CD4-positive, alpha-beta T cell treated with Interleukin-21 for 1 hour (primary cell): ENCODE measurements around the gene STARD5.

Source experiments
- DNase-seq: peaks from one replicate; pipeline ENCODE4 v3.0.0-alpha.2; 2020

STARD5 gene

DNA sequence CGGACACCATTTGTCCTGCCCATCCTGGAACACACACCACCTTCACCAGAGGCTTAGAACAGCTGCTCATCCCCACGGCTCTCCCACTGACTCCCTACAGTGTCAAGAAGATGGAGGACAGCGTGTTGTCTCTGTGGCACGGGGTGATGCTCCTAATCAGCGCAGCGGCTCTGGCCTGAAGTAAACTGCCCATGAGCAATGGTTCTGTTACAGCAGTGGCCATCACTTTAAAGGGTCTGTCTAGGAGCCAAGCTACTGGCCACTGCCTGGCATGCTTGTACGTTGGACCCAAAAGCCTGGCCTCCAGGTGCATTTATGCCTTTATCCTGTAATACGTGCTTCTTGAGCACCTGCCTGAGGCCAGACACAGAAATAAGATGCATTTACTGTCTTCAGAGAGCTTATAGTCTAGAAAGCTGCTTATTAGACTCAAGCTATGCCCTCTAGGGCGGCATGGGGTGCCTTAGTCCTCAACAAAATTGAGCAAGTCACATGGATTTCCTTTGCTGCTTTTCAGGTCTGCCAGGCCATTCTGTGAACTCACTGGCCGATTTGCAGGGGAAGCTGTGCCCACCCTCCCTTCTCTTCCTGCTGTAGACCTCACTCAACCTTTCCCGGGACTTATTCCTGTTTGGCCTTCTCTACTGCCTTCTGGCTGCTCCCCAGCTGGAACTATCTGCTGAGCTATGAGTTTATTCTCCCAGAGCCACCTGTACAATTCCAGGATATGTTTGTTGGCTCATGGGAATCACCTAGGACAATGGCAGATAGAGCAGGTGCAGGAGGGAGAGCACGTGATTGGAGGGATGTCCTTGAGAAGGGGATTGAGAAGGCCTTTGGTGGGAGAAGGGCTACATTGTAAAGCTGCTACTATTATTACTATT, 51.9 kb downstream of the STARD5 start:
- no peak for DNase-seq

DNA sequence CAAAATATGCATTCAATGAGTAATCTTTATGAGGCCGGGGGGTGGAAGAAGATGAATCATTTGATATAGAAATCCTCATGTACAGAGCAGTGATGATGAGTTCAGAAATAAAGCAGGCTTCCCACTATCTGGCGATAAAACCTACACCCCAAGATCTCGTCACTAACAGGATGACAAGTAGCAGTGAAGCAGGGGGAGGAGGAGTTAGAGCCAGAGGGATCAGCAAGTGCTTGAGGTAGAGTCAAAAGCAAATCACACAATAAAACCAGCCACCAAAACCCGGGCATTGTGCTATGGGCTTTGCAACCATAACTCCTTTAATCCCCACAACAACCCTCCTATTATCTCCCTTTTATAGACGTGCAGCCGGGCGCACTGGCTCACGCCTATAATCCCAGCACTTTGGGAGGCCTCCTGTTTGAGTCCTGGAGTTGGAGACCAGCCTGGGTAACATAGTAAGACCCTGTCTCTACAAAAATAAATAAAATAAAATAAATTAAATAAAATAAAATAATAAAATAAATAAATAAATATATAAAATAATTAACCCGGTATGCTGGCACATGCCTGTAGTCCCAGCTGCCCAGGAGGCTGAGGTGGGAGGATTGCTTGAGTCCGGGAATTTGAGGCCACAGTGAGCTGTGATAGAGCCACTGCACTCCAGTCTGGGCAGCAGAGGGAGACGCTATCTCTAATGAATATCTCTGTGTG, 53.0 kb downstream of the STARD5 start:
- DNase-seq = no peak

DNA sequence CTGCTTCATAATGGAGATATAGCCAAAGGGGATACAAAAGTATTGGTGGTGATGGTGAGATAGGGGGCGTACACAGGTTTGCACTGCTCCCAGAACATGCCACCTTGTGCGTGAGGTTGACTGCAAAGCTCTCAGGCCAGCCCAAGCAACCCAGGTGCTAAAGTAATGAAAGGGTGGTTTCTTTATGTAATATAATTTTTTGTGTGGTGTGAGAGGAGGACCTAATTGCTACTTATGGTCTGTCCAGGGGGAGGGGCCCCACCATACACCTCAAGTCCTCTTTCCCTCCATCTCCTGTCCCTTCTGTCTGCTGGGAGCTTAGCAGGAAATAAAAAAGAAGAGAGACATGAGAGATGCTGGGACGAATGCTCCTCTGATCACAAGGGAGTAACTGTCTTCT, 53.8 kb downstream of the STARD5 start:
- DNase-seq = no peak

DNA sequence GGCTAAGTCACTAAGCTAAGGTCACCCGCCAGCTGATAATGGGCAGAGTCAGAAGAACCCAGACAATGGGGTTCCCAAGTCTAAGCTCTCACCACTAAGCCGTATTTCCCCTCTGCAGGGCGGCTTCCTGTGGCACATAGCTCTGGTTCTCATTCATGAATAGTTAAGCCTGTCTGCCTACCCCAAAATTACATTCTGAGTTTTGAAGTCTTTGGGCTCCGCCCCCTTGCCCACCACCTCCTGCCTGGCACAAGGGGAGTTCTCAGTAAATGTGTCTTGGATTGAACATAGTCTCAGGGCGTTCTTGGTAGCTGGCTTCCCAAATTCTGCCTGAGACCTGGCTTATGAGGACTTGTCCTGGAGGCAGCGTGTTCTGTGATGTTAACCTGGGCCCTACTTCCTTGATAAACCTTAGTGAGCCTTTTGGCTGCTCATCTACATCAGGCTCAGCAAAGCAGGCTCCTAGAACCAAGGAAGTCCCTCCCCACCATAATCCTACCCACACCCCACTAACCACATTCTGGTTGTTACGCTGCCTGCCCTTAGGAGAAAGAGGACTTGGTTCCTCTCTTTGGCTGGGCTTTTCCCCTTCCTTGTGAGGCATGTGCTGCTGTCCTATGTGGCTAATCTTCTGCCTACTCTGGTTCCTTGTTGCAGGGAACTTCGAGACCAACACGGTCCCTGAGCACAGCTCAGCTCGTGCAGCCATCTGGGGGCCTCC, 54.9 kb downstream of the STARD5 start:
- DNase-seq = peak; percentile 13

DNA sequence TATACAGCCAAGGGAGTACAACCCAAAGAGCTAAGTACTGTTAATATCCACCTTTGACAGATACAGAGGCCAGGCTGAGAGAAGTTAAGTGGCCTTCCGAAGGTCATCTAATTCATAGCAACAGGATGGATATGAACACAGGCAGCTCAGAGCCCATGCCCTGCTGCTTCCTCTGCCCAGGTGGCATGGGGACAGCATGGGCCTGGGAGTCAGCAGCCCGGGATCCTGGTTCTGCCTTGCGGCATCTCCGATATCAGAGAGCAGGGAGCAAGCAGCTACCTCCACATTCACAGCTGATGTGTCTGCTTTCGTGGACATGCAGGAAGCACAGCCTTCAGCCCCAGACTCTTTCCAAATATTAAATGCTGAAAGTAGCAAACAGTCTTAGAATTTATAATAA, 55.6 kb downstream of the STARD5 start:
- no peak for DNase-seq

DNA sequence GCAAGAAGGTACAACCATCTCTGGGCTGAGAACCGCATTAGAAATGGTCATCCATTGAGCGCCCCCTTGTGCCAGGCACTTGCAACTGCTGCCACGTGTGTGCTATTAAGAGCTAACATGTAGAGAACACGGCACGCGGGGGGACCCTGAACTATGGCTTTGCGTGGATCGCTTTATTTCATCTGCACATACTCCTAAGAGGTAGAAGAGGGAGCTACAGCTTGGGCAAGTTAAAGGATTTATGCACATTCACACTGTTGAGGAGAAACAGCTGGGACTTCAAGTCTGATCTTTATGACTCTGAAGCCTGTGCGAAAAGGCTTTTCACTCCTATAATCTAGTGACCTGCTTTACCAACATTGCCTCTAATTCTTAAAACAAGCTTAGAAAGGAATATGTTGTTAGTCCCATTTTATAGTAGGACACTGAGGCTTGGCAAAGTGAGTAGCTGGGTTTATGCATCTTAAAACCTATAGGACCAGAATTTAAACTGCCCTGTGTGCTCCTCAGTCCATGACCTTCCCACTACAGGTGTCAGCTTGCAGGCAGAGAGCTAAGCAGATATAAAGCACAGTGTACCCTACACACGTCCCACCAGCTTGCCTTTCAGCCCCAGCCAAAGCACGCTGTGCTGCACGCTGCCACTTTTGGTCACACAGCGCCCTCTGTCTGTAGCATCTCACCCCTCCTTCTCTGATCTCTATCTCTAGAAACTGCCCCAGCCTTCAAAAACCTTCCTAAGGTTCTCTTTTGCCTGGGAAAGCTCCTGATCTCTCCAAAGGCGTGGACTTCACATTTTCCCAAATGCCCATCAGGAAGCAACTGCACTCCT, 57.8 kb downstream of the STARD5 start:
- peak; percentile 80 for DNase-seq

DNA sequence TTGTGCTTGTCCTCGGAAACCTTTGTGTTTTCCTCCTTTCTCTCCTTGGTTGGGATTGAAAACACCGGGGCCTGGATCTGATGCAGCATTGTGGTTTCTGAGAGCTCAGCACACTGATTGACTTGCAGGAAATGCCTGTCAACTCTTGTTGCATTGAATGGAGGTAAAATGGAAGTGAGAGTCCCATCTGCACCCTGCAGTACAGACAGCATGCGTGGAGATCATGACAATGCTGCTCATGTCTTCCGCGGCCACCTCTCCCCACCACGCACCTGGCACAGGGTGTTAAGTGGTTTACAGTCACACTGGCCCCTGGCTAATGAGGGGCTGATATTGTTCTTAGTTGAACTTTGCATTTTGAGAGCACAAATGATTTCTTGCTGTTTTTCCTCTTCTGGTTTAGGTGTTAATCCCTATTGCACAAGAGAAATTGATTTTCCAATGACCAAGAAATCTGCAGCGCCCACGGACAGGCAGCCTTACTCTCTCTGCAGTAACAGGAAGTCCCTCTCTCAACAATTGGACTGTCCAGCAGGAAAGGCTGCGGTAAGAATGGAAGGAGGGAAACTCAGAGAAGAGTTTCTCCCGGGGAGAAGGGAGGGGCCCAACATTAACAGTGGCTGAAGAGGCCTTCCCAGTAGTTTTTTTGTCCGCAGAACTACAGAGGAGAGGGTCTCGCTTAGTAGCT, 58.5 kb downstream of the STARD5 start:
- DNase-seq = no peak

DNA sequence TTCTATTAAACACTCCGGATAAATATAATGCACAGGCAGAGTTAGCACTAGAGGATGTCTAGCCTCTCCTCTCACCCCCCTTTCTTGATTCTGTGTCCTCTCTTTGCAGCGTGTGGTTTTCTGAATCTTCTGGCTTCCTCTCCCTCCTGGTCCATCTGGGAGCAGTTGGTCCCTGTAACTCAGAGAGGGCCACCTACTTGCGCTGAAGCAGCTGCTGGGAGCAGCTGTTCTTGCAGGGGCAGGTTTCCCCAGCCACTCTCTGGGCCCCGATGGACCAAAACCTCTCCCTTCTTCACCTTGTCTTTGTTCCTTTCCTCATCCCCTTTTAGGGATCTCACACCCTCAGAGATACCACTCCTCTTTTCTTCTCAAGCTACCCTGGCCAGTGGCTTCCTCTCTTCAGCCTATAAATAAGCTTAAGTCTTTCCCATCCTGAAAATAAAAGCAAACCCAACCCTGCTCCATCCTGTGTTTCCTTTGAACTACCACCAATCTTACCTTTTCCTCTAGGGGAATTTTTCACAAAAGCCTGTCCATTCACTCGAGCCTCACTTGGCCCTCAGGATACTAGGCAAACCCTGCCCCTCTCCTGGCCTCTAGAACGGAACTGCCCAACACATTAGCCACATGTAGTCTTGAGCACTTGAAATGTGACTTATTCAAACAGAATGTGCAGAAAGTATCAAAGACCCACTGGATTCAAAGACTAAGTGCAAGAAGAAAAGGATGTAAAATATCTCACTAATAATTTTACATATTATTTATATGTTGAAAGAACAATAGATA, 59.7 kb downstream of the STARD5 start:
- no peak for DNase-seq

DNA sequence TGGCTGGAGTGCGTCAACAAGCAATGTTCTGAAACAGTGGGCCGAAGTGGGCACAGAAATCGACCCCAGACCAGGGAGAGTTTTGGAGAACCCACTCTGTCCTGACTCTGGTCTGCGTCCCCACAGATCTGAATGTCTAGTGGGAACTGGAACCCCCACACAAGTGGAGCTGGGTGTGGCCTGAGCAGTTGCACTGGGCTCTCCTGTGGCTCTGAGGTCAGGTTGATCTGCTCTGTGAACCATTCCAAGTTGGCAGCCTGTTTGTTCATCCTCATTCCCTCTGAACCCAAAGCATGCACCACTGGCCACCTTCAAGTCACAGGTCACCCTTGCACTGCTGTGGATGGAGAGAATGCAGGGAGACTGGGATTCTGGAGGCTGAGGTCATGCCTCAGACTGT, 60.5 kb downstream of the STARD5 start:
- no peak for DNase-seq

DNA sequence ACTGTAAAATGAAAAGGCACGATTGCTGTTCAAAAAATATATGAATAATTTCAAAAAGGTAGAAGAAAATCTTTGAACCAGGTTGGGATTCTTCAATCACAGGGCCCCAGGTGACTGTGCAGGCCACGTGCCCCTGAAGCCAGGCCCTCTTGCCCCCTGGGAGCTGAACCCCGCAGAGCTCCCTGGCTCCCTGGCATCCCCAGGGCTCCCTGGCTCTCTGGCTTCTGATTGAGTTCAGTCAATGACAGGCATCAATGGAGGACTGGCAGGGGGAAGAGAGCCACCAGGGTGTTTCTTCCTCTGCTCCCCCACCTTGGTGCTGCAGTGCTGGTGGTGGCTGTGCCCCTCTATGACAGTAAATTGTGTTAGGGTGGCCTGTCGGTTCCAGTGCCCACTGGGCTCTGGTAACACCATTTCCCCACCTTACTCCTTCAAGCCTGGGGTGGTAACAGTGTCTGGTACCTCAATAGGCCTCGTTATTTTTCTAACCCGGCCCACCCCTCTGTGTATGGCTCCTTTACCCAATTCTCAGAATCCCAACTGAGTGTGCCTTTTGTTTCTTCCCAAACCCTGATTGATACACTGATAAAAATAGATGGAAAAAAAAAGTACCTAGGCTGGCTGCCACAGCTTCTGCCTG, 62.6 kb downstream of the STARD5 start:
- DNase-seq = no peak

DNA sequence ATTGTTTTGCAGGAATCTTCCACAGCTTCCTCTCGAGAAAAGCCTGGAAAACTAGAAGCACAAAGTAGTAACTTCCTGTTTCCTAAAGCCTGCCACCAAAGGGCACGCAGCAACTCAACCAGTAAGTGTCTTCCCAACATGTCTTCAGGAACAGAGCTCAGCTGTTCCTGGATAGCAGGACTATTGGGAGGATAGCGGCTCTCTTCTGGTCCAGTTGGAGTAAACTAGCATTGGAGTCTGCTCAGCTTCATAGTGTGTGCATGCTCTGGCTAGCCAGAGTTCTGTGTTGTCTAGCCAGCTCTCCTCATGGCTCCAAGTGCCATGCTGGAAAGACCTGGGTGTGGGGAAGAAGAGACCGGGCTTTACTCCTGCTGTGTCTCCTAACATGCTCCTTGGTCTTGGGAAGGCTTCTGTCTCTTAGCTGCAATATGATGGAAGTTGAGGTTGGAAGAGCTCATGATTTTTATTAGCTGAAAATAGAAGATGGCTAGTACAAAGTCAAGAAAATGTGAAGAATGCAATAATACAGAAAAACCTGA, 64.1 kb downstream of the STARD5 start:
- DNase-seq = no peak
